SH-SY5Y (cell line): Measurements from ENCODE around the gene PLEKHJ1.

Experiments
- GATA2 ChIP-seq: IDR thresholded peaks from 2 replicates; pipeline ENCODE4 v1.6.1; 2011; ENCODE audit warnings: mild to moderate bottlenecking, low read depth, low read length
- GATA3 ChIP-seq: IDR thresholded peaks from 2 replicates; pipeline ENCODE4 v1.6.1; 2011; ENCODE audit warnings: low read depth, mild to moderate bottlenecking, low read length, moderate library complexity

GRCh38 chr19:2252797-2253105 is 16.6 kb upstream of the PLEKHJ1 start:
- no peak for TF ChIP-seq GATA2
- TF ChIP-seq GATA3, result no peak
